ENCODE data around the gene KCNIP3. TPM values are rescaled to one million over a fixed set of nuclear protein-coding genes. Genes with fewer than 3 reads are reported as not detected.

Gene KCNIP3
- total and polyA plus RNA-seq, 4 donors = 0.26 to 1.1 (median 0.62) TPM

- DNase-seq (ENCODE audit: low spot score) = no peak
- Histone ChIP-seq H3K9me3 (ENCODE audit: control insufficient read depth in 4 of 4, low read length in 3 of 4) (no peaks in the 10 kb centered on the region), H3K4me3 (ENCODE audit: low read depth in 1 of 3, low read length in 3 of 3) (no peak overlapping the region), H3K36me3 (ENCODE audit: control insufficient read depth in 4 of 4, insufficient read depth in 3 of 4, low read depth in 1 of 4, low read length in 3 of 4) (no peaks in the 10 kb centered on the region), H3K27ac (ENCODE audit: low read depth in 1 of 2, low read length in 2 of 2) (no peak overlapping the region), H3K4me1 (ENCODE audit: control insufficient read depth in 4 of 4, insufficient read depth in 4 of 4, low read length in 3 of 4) (no peaks in the 10 kb centered on the region), H3K27me3 (ENCODE audit: control insufficient read depth in 4 of 4, insufficient read depth in 4 of 4, low read length in 3 of 4) (no peaks in the 10 kb centered on the region), H3K9ac (ENCODE audit: low read depth in 1 of 2, low read length in 2 of 2) (no peak overlapping the region)
- TF ChIP-seq FOXA1 (IDR thresholded peaks at IDR 0.05) (no peak), MAX (IDR thresholded peaks at IDR 0.05) (no peak), CTCF (IDR thresholded peaks at IDR 0.05; ENCODE audit: low read depth, low read length, missing input control) (no peak), JUND (IDR thresholded peaks at IDR 0.05) (no peak), ZBTB33 (IDR thresholded peaks at IDR 0.05) (no peak), NR2F2 (IDR thresholded peaks at IDR 0.05) (no peak), HNF4A (conservative IDR thresholded peaks at IDR 0.05) (no peak), TAF1 (conservative IDR thresholded peaks at IDR 0.05) (no peak), EGR1 (IDR thresholded peaks at IDR 0.05; ENCODE audit: low read depth in 2 of 2) (no peak), FOXA2 (IDR thresholded peaks at IDR 0.05) (no peak), GABPA (IDR thresholded peaks at IDR 0.05 in 1 of 2, conservative IDR thresholded peaks at IDR 0.05 in 1 of 2) (no peak), HNF4G (IDR thresholded peaks at IDR 0.05) (no peak), RAD21 (IDR thresholded peaks at IDR 0.05) (no peak), RXRA (IDR thresholded peaks at IDR 0.05) (no peak)
- TF ChIP-seq, protein P1, sequence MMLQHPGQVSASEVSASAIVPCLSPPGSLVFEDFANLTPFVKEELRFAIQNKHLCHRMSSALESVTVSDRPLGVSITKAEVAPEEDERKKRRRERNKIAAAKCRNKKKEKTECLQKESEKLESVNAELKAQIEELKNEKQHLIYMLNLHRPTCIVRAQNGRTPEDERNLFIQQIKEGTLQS (IDR thresholded peaks at IDR 0.05) = no peak
- TF ChIP-seq, protein P2, sequence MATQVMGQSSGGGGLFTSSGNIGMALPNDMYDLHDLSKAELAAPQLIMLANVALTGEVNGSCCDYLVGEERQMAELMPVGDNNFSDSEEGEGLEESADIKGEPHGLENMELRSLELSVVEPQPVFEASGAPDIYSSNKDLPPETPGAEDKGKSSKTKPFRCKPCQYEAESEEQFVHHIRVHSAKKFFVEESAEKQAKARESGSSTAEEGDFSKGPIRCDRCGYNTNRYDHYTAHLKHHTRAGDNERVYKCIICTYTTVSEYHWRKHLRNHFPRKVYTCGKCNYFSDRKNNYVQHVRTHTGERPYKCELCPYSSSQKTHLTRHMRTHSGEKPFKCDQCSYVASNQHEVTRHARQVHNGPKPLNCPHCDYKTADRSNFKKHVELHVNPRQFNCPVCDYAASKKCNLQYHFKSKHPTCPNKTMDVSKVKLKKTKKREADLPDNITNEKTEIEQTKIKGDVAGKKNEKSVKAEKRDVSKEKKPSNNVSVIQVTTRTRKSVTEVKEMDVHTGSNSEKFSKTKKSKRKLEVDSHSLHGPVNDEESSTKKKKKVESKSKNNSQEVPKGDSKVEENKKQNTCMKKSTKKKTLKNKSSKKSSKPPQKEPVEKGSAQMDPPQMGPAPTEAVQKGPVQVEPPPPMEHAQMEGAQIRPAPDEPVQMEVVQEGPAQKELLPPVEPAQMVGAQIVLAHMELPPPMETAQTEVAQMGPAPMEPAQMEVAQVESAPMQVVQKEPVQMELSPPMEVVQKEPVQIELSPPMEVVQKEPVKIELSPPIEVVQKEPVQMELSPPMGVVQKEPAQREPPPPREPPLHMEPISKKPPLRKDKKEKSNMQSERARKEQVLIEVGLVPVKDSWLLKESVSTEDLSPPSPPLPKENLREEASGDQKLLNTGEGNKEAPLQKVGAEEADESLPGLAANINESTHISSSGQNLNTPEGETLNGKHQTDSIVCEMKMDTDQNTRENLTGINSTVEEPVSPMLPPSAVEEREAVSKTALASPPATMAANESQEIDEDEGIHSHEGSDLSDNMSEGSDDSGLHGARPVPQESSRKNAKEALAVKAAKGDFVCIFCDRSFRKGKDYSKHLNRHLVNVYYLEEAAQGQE (IDR thresholded peaks at IDR 0.05) = no peak
- WGBS = 85% methylated on average over 14 of the region's 14 CpGs
These were observed 32.3 kb downstream of the KCNIP3 start for GRCh38 chr2:95329401-95329800.

Data from liver (tissue), 9 donors.